Ishikawa (cell line): ENCODE data around the gene CHP1.

Experiments
- CEBPB ChIP-seq: IDR thresholded peaks from 2 replicates; pipeline ENCODE4 v1.6.1; 2012
- CREB1 ChIP-seq: IDR thresholded peaks from 2 replicates; pipeline ENCODE4 v1.6.1; 2012; ENCODE audit warnings: low read depth
- EGR1 ChIP-seq: IDR thresholded peaks from 2 replicates; pipeline ENCODE4 v1.6.1; 2012
- EP300 ChIP-seq: IDR thresholded peaks from 2 replicates; pipeline ENCODE4 v1.6.1; 2012; ENCODE audit warnings: borderline replicate concordance
- FOXM1 ChIP-seq: IDR thresholded peaks from 2 replicates; pipeline ENCODE4 v1.6.1; 2012; ENCODE audit warnings: low read depth, borderline replicate concordance
- MAX ChIP-seq: IDR thresholded peaks from 2 replicates; pipeline ENCODE4 v1.6.1; 2012
- NFIC ChIP-seq: IDR thresholded peaks from 2 replicates; pipeline ENCODE4 v1.6.1; 2012
- RAD21 ChIP-seq: IDR thresholded peaks from 2 replicates; pipeline ENCODE4 v1.6.1; 2012; ENCODE audit warnings: low read depth
- TAF1 ChIP-seq: IDR thresholded peaks from 2 replicates; pipeline ENCODE4 v1.6.1; 2012; ENCODE audit warnings: low read depth, mild to moderate bottlenecking
- TCF12 ChIP-seq: IDR thresholded peaks from 2 replicates; pipeline ENCODE4 v1.6.1; 2012; ENCODE audit warnings: low read depth
- TEAD4 ChIP-seq: IDR thresholded peaks from 2 replicates; pipeline ENCODE4 v1.6.1; 2012
- USF1 ChIP-seq: IDR thresholded peaks from 2 replicates; pipeline ENCODE4 v1.6.1; 2012
- YY1 ChIP-seq: IDR thresholded peaks from 2 replicates; pipeline ENCODE4 v1.6.1; 2012; ENCODE audit warnings: low read depth
- ZBTB7A ChIP-seq: IDR thresholded peaks from 2 replicates; pipeline ENCODE4 v1.6.1; 2012; ENCODE audit warnings: low read depth
- TF ChIP-seq, protein P1 (sequence below): IDR thresholded peaks from 2 replicates; pipeline ENCODE4 v1.6.1; 2012; ENCODE audit warnings: low read depth, mild to moderate bottlenecking

CHP1 gene

GRCh38 chr15:41331281-41331680, 100.2 kb downstream of the CHP1 start:
- TF ChIP-seq EP300 (no peak), NFIC (no peak), TEAD4 (no peak), RAD21 (no peak), FOXM1 (no peak), MAX (no peak), YY1 (no peak), TCF12 (no peak), CEBPB (no peak), ZBTB7A (no peak), EGR1 (no peak), TAF1 (no peak), USF1 (no peak), CREB1 (no peak)
- TF ChIP-seq, protein P1, sequence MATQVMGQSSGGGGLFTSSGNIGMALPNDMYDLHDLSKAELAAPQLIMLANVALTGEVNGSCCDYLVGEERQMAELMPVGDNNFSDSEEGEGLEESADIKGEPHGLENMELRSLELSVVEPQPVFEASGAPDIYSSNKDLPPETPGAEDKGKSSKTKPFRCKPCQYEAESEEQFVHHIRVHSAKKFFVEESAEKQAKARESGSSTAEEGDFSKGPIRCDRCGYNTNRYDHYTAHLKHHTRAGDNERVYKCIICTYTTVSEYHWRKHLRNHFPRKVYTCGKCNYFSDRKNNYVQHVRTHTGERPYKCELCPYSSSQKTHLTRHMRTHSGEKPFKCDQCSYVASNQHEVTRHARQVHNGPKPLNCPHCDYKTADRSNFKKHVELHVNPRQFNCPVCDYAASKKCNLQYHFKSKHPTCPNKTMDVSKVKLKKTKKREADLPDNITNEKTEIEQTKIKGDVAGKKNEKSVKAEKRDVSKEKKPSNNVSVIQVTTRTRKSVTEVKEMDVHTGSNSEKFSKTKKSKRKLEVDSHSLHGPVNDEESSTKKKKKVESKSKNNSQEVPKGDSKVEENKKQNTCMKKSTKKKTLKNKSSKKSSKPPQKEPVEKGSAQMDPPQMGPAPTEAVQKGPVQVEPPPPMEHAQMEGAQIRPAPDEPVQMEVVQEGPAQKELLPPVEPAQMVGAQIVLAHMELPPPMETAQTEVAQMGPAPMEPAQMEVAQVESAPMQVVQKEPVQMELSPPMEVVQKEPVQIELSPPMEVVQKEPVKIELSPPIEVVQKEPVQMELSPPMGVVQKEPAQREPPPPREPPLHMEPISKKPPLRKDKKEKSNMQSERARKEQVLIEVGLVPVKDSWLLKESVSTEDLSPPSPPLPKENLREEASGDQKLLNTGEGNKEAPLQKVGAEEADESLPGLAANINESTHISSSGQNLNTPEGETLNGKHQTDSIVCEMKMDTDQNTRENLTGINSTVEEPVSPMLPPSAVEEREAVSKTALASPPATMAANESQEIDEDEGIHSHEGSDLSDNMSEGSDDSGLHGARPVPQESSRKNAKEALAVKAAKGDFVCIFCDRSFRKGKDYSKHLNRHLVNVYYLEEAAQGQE, result no peak
